Keratinocyte (primary cell): ENCODE measurements around the gene LRP1B. TPM values are rescaled to one million over a fixed set of nuclear protein-coding genes. Genes with fewer than 3 reads are reported as not detected.

Source experiments
- DNase-seq: peaks from one replicate; pipeline ENCODE4 v3.0.0-alpha.2; 2011; ENCODE audit warnings: low read depth, missing footprints, low spot score
- FAIRE-seq: peaks from 2 replicates; lab custom pipeline; 2011; peaks lifted over from hg19 to GRCh38; lab: Jason Lieb, UNC
- H2AFZ ChIP-seq: 2 replicates; pipeline ENCODE4 v1.6.0; 2012; ENCODE audit warnings: low read length, control low read depth, inconsistent platforms; ENCODE audit not compliant: control insufficient read depth
- H3K27ac ChIP-seq: 2 replicates; pipeline ENCODE4 v1.5.1; 2011; ENCODE audit warnings: low read length; ENCODE audit not compliant: control insufficient read depth, insufficient read depth
- H3K27me3 ChIP-seq: 3 replicates; pipeline ENCODE4 v1.6.0; 2011; ENCODE audit warnings: low read length; ENCODE audit not compliant: control insufficient read depth, insufficient read depth; ENCODE audit errors: extremely low read depth
- H3K36me3 ChIP-seq, 2 experiments: 2 replicates in 1 of 2; 3 replicates in 1 of 2; pipeline ENCODE4 v1.5.1; 2011; ENCODE audit warnings: low read length in 2 of 2, mild to moderate bottlenecking in 1 of 2; ENCODE audit not compliant: control insufficient read depth in 2 of 2, insufficient read depth in 2 of 2; ENCODE audit errors: extremely low read depth in 1 of 2
- H3K4me1 ChIP-seq: 3 replicates; pipeline ENCODE4 v1.5.1; 2011; ENCODE audit warnings: low read length; ENCODE audit not compliant: control insufficient read depth, insufficient read depth; ENCODE audit errors: extremely low read depth
- H3K4me2 ChIP-seq: 3 replicates; pipeline ENCODE4 v1.6.0; 2011; ENCODE audit warnings: low read depth, low read length; ENCODE audit not compliant: control insufficient read depth, insufficient read depth; ENCODE audit errors: extremely low read depth
- H3K4me3 ChIP-seq, 3 experiments: fragments of 200-600 bp in 1 of 3; sonication (generic) in 1 of 3; 2 replicates in 2 of 3; 3 replicates in 1 of 3; pipeline ENCODE4 v1.5.1; 2011 to 2016; ENCODE audit warnings: low read length in 3 of 3, mild to moderate bottlenecking in 3 of 3, control low read depth in 2 of 3, inconsistent platforms in 1 of 3, low read depth in 1 of 3, mixed read lengths in 1 of 3, mixed run types in 1 of 3, moderate library complexity in 1 of 3; ENCODE audit not compliant: control insufficient read depth in 2 of 3, insufficient read depth in 2 of 3; ENCODE audit errors: extremely low read depth in 1 of 3
- H3K79me2 ChIP-seq: 2 replicates; pipeline ENCODE4 v1.6.0; 2012; ENCODE audit warnings: low read length; ENCODE audit not compliant: control insufficient read depth, insufficient read depth
- H3K9ac ChIP-seq: 3 replicates; pipeline ENCODE4 v1.6.0; 2011; ENCODE audit warnings: low read length; ENCODE audit not compliant: control insufficient read depth, insufficient read depth; ENCODE audit errors: extremely low read depth
- H3K9me1 ChIP-seq: 3 replicates; pipeline ENCODE4 v1.6.0; 2011; ENCODE audit warnings: low read length; ENCODE audit not compliant: control insufficient read depth, insufficient read depth; ENCODE audit errors: extremely low read depth
- H3K9me3 ChIP-seq: 2 replicates; pipeline ENCODE4 v1.5.1; 2012; ENCODE audit warnings: low read depth, low read length; ENCODE audit not compliant: control insufficient read depth
- H4K20me1 ChIP-seq: 3 replicates; pipeline ENCODE4 v1.6.0; 2011; ENCODE audit warnings: low read length; ENCODE audit not compliant: control insufficient read depth, insufficient read depth; ENCODE audit errors: extremely low read depth
- CTCF ChIP-seq, 3 experiments: IDR thresholded peaks in 1 of 3; conservative IDR thresholded peaks in 1 of 3; optimal IDR thresholded peaks in 1 of 3; 2 replicates in 2 of 3; 3 replicates in 1 of 3; pipeline versions ENCODE3 to v1.5.1; 2011; ENCODE audit warnings: low read length in 3 of 3, mild to moderate bottlenecking in 3 of 3, moderate library complexity in 2 of 3, control low read depth in 1 of 3, inconsistent platforms in 1 of 3; ENCODE audit not compliant: insufficient read depth in 2 of 3; ENCODE audit errors: extremely low read depth in 1 of 3
- EZH2 ChIP-seq: IDR thresholded peaks from one replicate; pipeline ENCODE4 v1.6.1; 2012; ENCODE audit warnings: inconsistent platforms, mild to moderate bottlenecking, low read length, moderate library complexity
- dilution Hi-C: fragments of 300-500 bp; cut with MboI; formaldehyde crosslinking; loops from one replicate; pipeline ENCODE4 v1.7.0; 2020; ENCODE audit warnings: low sequenced_read_pairs; ENCODE audit not compliant: extremely low pct_ligation_motif_present
- polyA plus RNA-seq, 5 experiments: library from polyadenylated mRNA; depleted of rRNA in 3 of 5; stranded (reverse) in 3 of 5; stranded (forward) in 1 of 5; unstranded in 1 of 5; fragments of >200 nt; gene quantifications; 1 replicate in 1 of 5; 2 replicates in 3 of 5; 3 replicates in 1 of 5; pipeline versions ENCODE4 v1.2.1 to v1.2.3, GENCODE V29; 2011 to 2012; ENCODE audit warnings: missing spikeins in 2 of 5, low read depth in 1 of 5, low replicate concordance in 1 of 5

The LRP1B gene
- polyA plus RNA-seq, 1 donor (not counting 4 experiments of a cell fraction or from before 2014, with no cell fraction given): not detected

GRCh38 chr2:142069251-142069888 lies 61.4 kb downstream of the LRP1B start:
- no peak for FAIRE-seq

GRCh38 chr2:142065700-142066099 lies 65.1 kb downstream of the LRP1B start:
- TF ChIP-seq EZH2 (no peak), CTCF (optimal IDR thresholded peaks at IDR 0.05 in 1 of 3, IDR thresholded peaks at IDR 0.05 in 1 of 3, conservative IDR thresholded peaks at IDR 0.05 in 1 of 3; ENCODE audit: extremely low read depth in 1 of 3, insufficient read depth in 2 of 3, low read length in 3 of 3) (no peak)
- dilution Hi-C loops: no loop called here
- Histone ChIP-seq H3K27me3 (no peaks in the 10 kb centered on the region), H3K9ac (no peak overlapping the region), H3K4me2 (no peak overlapping the region), H3K4me1 (no peaks in the 10 kb centered on the region), H3K27ac (no peak overlapping the region), H3K9me3 (no peaks in the 10 kb centered on the region), H2AFZ (no peak overlapping the region), H3K4me3 (no peak overlapping the region), H4K20me1 (no peaks in the 10 kb centered on the region), H3K9me1 (no peaks in the 10 kb centered on the region), H3K36me3 (no peaks in the 10 kb centered on the region), H3K79me2 (no peaks in the 10 kb centered on the region)
- FAIRE-seq (no peak), DNase-seq (no peak)

More at GRCh38 chr2:142069251-142069888, 61.4 kb downstream of the LRP1B start:
- Histone ChIP-seq H3K9me1 (no peaks in the 10 kb centered on the region), H4K20me1 (no peaks in the 10 kb centered on the region), H3K4me3 (no peak overlapping the region), H3K9me3 (no peaks in the 10 kb centered on the region), H3K27me3 (no peaks in the 10 kb centered on the region), H3K36me3 (no peaks in the 10 kb centered on the region), H3K4me2 (no peak overlapping the region), H3K4me1 (no peaks in the 10 kb centered on the region), H3K9ac (no peak overlapping the region), H3K27ac (no peak overlapping the region), H2AFZ (no peak overlapping the region), H3K79me2 (no peaks in the 10 kb centered on the region)
- dilution Hi-C loops: no loop called here
- TF ChIP-seq CTCF (optimal IDR thresholded peaks at IDR 0.05 in 1 of 3, IDR thresholded peaks at IDR 0.05 in 1 of 3, conservative IDR thresholded peaks at IDR 0.05 in 1 of 3; ENCODE audit: extremely low read depth in 1 of 3, insufficient read depth in 2 of 3, low read length in 3 of 3): no peak
- DNase-seq: no peak
